Neural progenitor cell (in vitro differentiated cells): Measurements from ENCODE around the gene FBRSL1. TPM values are rescaled to one million over a fixed set of nuclear protein-coding genes. Genes with fewer than 3 reads are reported as not detected.

Source experiments
- DNase-seq: peaks from one replicate; pipeline ENCODE4 v3.0.0-alpha.2; 2016; ENCODE audit warnings: low spot score
- H2AFZ ChIP-seq: fragments of 200-600 bp; sonication (generic); replicated peaks from 2 replicates; pipeline ENCODE4 v1.6.1; 2016; ENCODE audit warnings: antibody characterized with exemption
- H3F3A ChIP-seq: fragments of 200-600 bp; sonication (generic); 2 replicates; pipeline ENCODE4 v1.6.1; 2016; ENCODE audit warnings: antibody characterized with exemption, low read depth
- H3K27ac ChIP-seq: fragments of 200-600 bp; sonication (generic); 2 replicates; pipeline ENCODE4 v1.5.1; 2016; ENCODE audit warnings: mild to moderate bottlenecking
- H3K27me3 ChIP-seq: fragments of 200-600 bp; sonication (generic); 2 replicates; pipeline ENCODE4 v1.6.1; 2016; ENCODE audit warnings: mild to moderate bottlenecking, moderate library complexity
- H3K36me3 ChIP-seq: fragments of 200-600 bp; sonication (generic); 2 replicates; pipeline ENCODE4 v1.5.1; 2016
- H3K4me1 ChIP-seq: fragments of 200-600 bp; sonication (generic); 2 replicates; pipeline ENCODE4 v1.6.1; 2016; ENCODE audit warnings: mixed run types
- H3K4me2 ChIP-seq: fragments of 200-600 bp; sonication (generic); 2 replicates; pipeline ENCODE4 v1.6.1; 2016
- H3K4me3 ChIP-seq: fragments of 200-600 bp; sonication (generic); 2 replicates; pipeline ENCODE4 v1.5.1; 2016
- H3K79me2 ChIP-seq: fragments of 200-600 bp; sonication (generic); 2 replicates; pipeline ENCODE4 v1.6.1; 2016; ENCODE audit warnings: low read depth
- H3K9ac ChIP-seq: fragments of 200-600 bp; sonication (generic); 2 replicates; pipeline ENCODE4 v1.6.1; 2016
- H3K9me3 ChIP-seq: fragments of 200-600 bp; sonication (generic); 2 replicates; pipeline ENCODE4 v1.5.1; 2016; ENCODE audit warnings: low read depth
- H4K20me1 ChIP-seq: fragments of 200-600 bp; sonication (generic); 2 replicates; pipeline ENCODE4 v1.6.1; 2016; ENCODE audit warnings: low read depth
- H3K27ac Mint-ChIP-seq: 3 replicates; pipeline ENCODE4 v1.8.0; 2021; ENCODE audit warnings: mixed read lengths
- H3K27me3 Mint-ChIP-seq: 2 replicates; pipeline ENCODE4 v1.8.0; 2022; ENCODE audit warnings: low read depth, mild to moderate bottlenecking, inconsistent platforms, moderate library complexity, mixed read lengths; ENCODE audit not compliant: insufficient read depth
- H3K36me3 Mint-ChIP-seq: 3 replicates; pipeline ENCODE4 v1.8.0; 2021; ENCODE audit warnings: mixed read lengths
- H3K4me1 Mint-ChIP-seq: 3 replicates; pipeline ENCODE4 v1.8.0; 2021; ENCODE audit warnings: mixed read lengths
- H3K4me3 Mint-ChIP-seq: 3 replicates; pipeline ENCODE4 v1.8.0; 2021; ENCODE audit warnings: mild to moderate bottlenecking, moderate library complexity, mixed read lengths
- H3K9me3 Mint-ChIP-seq: 3 replicates; pipeline ENCODE4 v1.8.0; 2020; ENCODE audit warnings: mixed read lengths
- EZH2 ChIP-seq: fragments of 200-600 bp; sonication (generic); IDR thresholded peaks from 2 replicates; pipeline ENCODE4 v1.6.1; 2017; ENCODE audit warnings: antibody characterized with exemption, mild to moderate bottlenecking, moderate library complexity
- EZH2phosphoT487 ChIP-seq: fragments of 200-600 bp; sonication (generic); IDR thresholded peaks from 2 replicates; pipeline ENCODE4 v1.6.1; 2017; ENCODE audit warnings: antibody characterized with exemption
- total RNA-seq: library from RNA; depleted of rRNA; stranded (reverse); fragments of >200 nt; gene quantifications from 2 replicates; pipeline ENCODE4 v1.2.3, GENCODE V29; 2015; ENCODE audit warnings: low replicate concordance
- TF ChIP-seq, protein P1 (sequence below): fragments of 200-600 bp; sonication (generic); IDR thresholded peaks from 2 replicates; pipeline ENCODE4 v1.5.1; 2017; ENCODE audit warnings: antibody characterized with exemption, mild to moderate bottlenecking

Gene FBRSL1
- total RNA-seq, 1 donor from 2014 or later, result 7.4 TPM

DNA sequence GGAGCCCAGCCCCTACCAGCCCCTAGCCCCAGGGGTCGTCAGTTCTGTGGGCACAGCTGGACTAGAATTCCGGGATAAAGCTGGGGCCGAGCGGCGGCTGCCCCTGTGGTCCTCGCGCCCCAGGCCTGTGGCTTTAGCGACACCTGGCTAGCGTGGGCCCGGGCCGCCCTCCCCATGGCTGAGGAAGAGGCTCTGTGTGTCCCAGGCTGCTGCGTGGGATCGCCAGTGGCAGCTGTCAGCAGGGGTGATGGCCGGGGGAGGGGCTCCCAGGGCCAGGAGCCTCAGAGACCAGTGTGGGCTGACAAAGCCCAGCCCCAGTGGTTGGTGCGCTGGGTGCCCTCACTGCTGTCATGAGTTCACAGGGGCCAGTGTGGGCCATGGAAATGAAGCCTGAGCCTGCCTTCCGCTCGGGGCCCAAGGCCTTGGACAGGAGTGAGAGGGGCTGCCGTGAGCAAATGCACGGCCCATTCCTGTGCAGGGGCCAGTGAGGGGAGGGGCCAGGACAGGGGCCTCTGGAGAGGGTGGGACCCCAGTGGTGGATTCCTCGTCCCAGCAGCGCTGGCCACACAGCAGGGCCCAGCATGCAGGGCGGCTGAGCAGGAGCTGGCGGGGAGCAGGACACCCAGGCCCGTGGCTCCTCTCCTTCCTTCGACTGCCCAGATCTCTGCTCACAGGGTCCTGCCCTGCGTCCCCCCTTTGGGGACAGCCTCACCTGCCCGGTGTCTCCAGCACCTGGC lies 11.4 kb downstream of the FBRSL1 start:
- Mint-ChIP-seq H3K9me3 (no peaks in the 10 kb centered on the region), H3K4me3 (no peak overlapping the region), H3K4me1 (peaks cover 30% of the 10 kb centered on the region), H3K27me3 (no peaks in the 10 kb centered on the region), H3K36me3 (no peaks in the 10 kb centered on the region), H3K27ac (no peak overlapping the region)
- no peak overlapping the region for H3K27ac ChIP-seq
- no peak for TF ChIP-seq EZH2phosphoT487
- no peak for TF ChIP-seq EZH2
- TF ChIP-seq, protein P1, sequence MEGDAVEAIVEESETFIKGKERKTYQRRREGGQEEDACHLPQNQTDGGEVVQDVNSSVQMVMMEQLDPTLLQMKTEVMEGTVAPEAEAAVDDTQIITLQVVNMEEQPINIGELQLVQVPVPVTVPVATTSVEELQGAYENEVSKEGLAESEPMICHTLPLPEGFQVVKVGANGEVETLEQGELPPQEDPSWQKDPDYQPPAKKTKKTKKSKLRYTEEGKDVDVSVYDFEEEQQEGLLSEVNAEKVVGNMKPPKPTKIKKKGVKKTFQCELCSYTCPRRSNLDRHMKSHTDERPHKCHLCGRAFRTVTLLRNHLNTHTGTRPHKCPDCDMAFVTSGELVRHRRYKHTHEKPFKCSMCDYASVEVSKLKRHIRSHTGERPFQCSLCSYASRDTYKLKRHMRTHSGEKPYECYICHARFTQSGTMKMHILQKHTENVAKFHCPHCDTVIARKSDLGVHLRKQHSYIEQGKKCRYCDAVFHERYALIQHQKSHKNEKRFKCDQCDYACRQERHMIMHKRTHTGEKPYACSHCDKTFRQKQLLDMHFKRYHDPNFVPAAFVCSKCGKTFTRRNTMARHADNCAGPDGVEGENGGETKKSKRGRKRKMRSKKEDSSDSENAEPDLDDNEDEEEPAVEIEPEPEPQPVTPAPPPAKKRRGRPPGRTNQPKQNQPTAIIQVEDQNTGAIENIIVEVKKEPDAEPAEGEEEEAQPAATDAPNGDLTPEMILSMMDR, result no peak
- H3K36me3 ChIP-seq, result no peaks in the 10 kb centered on the region
- peaks cover 21% of the 10 kb centered on the region for H3K4me1 ChIP-seq
- no peak overlapping the region for H3K9ac ChIP-seq
- no peak overlapping the region for H3K4me3 ChIP-seq
- peak overlapping the region; percentile 35 for H3K4me2 ChIP-seq
- no peak overlapping the region for H2AFZ ChIP-seq
- H3K27me3 ChIP-seq, result no peaks in the 10 kb centered on the region
- peaks cover 53% of the 10 kb centered on the region for H3K79me2 ChIP-seq
- no peaks in the 10 kb centered on the region for H3F3A ChIP-seq
- H4K20me1 ChIP-seq, result peaks cover 99% of the 10 kb centered on the region
- no peaks in the 10 kb centered on the region for H3K9me3 ChIP-seq
- DNase-seq, result peak; percentile 36

DNA sequence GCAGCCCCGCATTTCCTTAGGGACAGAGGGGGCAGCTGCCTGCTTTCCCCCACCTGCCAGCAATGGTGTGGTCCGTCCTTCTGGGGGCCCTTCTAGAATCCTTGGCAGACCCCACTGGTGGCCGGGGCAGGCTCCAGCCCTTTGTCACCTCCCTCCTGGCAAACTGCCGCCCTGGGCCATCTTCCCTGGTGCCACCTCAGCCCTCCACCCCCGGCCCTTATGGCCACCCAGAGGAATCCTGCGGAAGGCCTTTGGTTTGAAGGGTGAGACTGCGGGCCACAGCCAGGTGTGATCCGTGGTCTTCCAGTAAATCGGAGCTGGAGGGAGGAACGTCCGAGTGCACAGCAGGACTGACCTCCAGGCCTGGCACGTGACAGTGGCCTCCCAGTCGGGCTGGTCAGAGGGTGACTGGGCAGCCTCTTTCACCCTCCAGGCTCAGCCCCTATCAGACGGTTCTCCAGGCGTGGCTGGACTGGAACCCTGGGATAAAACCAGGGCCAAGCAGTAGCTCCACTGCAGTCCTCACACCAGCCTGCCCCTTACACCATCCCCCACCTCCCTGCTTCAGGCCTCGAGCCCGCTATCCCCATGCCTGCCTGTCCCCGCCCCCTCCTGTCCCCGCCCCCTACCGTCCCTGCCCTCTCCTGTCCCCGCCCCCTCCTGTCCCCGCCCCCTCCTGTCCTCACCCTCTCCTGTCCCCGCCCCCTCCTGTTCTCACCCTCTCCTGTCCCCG lies 12.4 kb downstream of the FBRSL1 start:
- peak; percentile 72 for DNase-seq
- Histone ChIP-seq H3F3A (no peaks in the 10 kb centered on the region), H3K27me3 (no peaks in the 10 kb centered on the region), H3K36me3 (no peaks in the 10 kb centered on the region), H3K4me2 (peak overlapping the region; percentile 35), H3K27ac (no peak overlapping the region), H3K4me3 (no peak overlapping the region), H2AFZ (no peak overlapping the region), H4K20me1 (peaks cover 99% of the 10 kb centered on the region), H3K9ac (no peak overlapping the region), H3K9me3 (no peaks in the 10 kb centered on the region), H3K79me2 (peaks cover 51% of the 10 kb centered on the region), H3K4me1 (peaks cover 23% of the 10 kb centered on the region)
- Mint-ChIP-seq H3K4me1 (peaks cover 31% of the 10 kb centered on the region), H3K27me3 (no peaks in the 10 kb centered on the region), H3K36me3 (no peaks in the 10 kb centered on the region), H3K9me3 (no peaks in the 10 kb centered on the region), H3K4me3 (no peak overlapping the region), H3K27ac (no peak overlapping the region)
- TF ChIP-seq EZH2phosphoT487, result no peak
- no peak for TF ChIP-seq EZH2
- TF ChIP-seq, protein P1, result no peak

DNA sequence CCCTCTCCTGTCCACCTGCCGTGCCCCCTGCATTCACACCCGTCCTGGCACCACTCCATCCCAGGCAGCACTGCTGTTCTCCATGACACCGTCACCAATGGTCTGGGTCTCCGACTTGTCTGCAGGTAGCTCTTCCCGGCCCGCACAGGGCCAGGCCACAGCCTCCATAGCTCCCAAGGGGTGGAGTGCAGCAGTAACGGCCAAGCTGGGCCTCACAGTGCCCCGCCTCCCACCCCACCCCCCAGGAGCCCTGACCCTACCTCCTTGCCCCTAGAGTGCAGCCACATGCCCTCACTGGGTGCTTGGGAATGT lies 12.9 kb downstream of the FBRSL1 start:
- no peak overlapping the region for H2AFZ ChIP-seq
- H3K79me2 ChIP-seq, result peaks cover 46% of the 10 kb centered on the region
- H3K27ac ChIP-seq, result no peak overlapping the region
- H3K9ac ChIP-seq, result no peak overlapping the region
- no peak overlapping the region for H3K4me3 Mint-ChIP-seq
- TF ChIP-seq, protein P1, result no peak
- TF ChIP-seq EZH2 (no peak), EZH2phosphoT487 (no peak)
- H3K4me1 ChIP-seq, result peaks cover 23% of the 10 kb centered on the region
- H3K27me3 Mint-ChIP-seq, result no peaks in the 10 kb centered on the region
- DNase-seq, result no peak
- peaks cover 31% of the 10 kb centered on the region for H3K4me1 Mint-ChIP-seq
- no peaks in the 10 kb centered on the region for H3K27me3 ChIP-seq
- no peak overlapping the region for H3K27ac Mint-ChIP-seq
- H3K9me3 ChIP-seq, result no peaks in the 10 kb centered on the region
- H3K36me3 Mint-ChIP-seq, result no peaks in the 10 kb centered on the region
- no peaks in the 10 kb centered on the region for H3K36me3 ChIP-seq
- no peak overlapping the region for H3K4me2 ChIP-seq
- H3F3A ChIP-seq, result no peaks in the 10 kb centered on the region
- H3K4me3 ChIP-seq, result no peak overlapping the region
- H3K9me3 Mint-ChIP-seq, result no peaks in the 10 kb centered on the region
- H4K20me1 ChIP-seq, result peaks cover 99% of the 10 kb centered on the region
